Neural crest cell (in vitro differentiated cells): ENCODE results near the gene TNNI2. TPM values are rescaled to one million over a fixed set of nuclear protein-coding genes. Genes with fewer than 3 reads are reported as not detected.

Experiments used
- DNase-seq: peaks from one replicate; pipeline ENCODE4 v3.0.0; 2021; ENCODE audit warnings: low read depth, mixed read lengths, low spot score
- H3K27ac Mint-ChIP-seq: one replicate; pipeline ENCODE4 v1.8.0; 2021; ENCODE audit warnings: mild to moderate bottlenecking, mixed read lengths; ENCODE audit not compliant: unreplicated experiment
- H3K27me3 Mint-ChIP-seq: 2 replicates; pipeline ENCODE4 v1.8.0; 2021; ENCODE audit warnings: low read depth, mild to moderate bottlenecking, mixed read lengths
- H3K36me3 Mint-ChIP-seq: 2 replicates; pipeline ENCODE4 v1.8.0; 2021; ENCODE audit warnings: low read depth, mild to moderate bottlenecking, mixed read lengths
- H3K4me1 Mint-ChIP-seq: 2 replicates; pipeline ENCODE4 v1.8.0; 2021; ENCODE audit warnings: mixed read lengths
- H3K4me3 Mint-ChIP-seq: one replicate; pipeline ENCODE4 v1.8.0; 2021; ENCODE audit warnings: mild to moderate bottlenecking, mixed read lengths
- H3K9me3 Mint-ChIP-seq: 2 replicates; pipeline ENCODE4 v1.8.0; 2021; ENCODE audit warnings: mixed read lengths
- CTCF ChIP-seq: fragments of 200-600 bp; sonication (generic); conservative IDR thresholded peaks from 2 replicates; pipeline ENCODE4 v1.5.0; 2021; ENCODE audit warnings: antibody characterized with exemption, mild to moderate bottlenecking
- total RNA-seq: library from RNA; stranded (reverse); gene quantifications from 2 replicates; pipeline ENCODE4 v1.2.1, GENCODE V29; 2021

Gene TNNI2
- total RNA-seq, 1 donor from 2014 or later: not detected

DNA sequence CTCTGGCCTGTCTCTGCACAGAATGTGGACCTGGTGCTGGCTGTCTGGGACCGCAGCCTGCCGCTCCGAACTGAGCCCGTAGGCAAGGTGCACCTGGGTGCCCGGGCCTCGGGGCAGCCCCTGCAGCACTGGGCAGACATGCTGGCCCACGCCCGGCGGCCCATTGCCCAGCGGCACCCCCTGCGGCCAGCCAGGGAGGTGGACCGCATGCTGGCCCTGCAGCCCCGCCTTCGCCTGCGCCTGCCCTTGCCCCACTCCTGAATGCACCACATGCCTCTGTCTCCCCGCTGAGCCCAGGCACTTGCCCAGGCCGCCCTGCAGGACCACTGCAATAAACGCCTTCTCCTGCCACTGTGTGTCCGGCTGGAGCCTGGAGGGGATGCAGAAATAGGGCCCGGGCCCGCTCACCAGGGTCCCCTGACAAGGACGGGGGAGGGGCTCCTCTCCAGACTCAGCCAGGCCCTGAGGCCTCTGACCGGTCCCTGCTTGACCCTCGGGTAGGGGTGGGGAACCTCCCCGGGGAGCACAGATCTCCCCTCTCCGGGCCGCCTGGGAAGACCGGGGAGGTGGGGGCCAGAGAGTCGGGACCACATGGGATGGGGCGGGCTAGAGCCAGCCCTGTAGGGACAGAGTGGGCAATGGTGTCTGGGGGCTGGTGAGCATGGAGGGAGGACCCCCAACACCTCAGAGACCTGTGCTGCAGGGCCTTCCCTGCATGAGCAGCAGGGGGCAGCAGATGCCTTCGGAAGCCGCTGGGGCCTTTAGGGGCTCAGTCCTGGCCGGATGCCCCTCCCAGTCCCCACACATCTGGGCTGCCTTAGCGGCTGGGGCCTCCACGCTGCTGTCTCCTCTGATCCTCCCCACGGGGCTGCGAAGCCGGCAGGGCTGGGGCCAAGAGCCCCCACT lies 1.4 kb upstream of the TNNI2 start:
- H3K4me3 Mint-ChIP-seq: no peak overlapping the region
- no peak overlapping the region for H3K27ac Mint-ChIP-seq
- H3K9me3 Mint-ChIP-seq: no peaks in the 10 kb centered on the region
- H3K36me3 Mint-ChIP-seq: no peaks in the 10 kb centered on the region
- H3K4me1 Mint-ChIP-seq: no peaks in the 10 kb centered on the region
- TF ChIP-seq CTCF: peak; percentile 89
- DNase-seq: peak; percentile 83
- H3K27me3 Mint-ChIP-seq: no peaks in the 10 kb centered on the region

- no peak for DNase-seq
- no peaks in the 10 kb centered on the region for H3K9me3 Mint-ChIP-seq
- H3K27me3 Mint-ChIP-seq: no peaks in the 10 kb centered on the region
- no peaks in the 10 kb centered on the region for H3K36me3 Mint-ChIP-seq
- no peaks in the 10 kb centered on the region for H3K4me1 Mint-ChIP-seq
- no peak overlapping the region for H3K27ac Mint-ChIP-seq
- TF ChIP-seq CTCF: no peak
- no peak overlapping the region for H3K4me3 Mint-ChIP-seq
Measured at GRCh38 chr11:1838077-1838425, 730 bp upstream of the TNNI2 start.

- Mint-ChIP-seq H3K27me3 (no peaks in the 10 kb centered on the region), H3K36me3 (no peaks in the 10 kb centered on the region), H3K27ac (no peak overlapping the region), H3K9me3 (no peaks in the 10 kb centered on the region), H3K4me1 (no peaks in the 10 kb centered on the region), H3K4me3 (no peak overlapping the region)
- no peak for DNase-seq
- TF ChIP-seq CTCF: no peak
Measured at GRCh38 chr11:1839204-1839923, 583 bp downstream of the TNNI2 start.

DNA sequence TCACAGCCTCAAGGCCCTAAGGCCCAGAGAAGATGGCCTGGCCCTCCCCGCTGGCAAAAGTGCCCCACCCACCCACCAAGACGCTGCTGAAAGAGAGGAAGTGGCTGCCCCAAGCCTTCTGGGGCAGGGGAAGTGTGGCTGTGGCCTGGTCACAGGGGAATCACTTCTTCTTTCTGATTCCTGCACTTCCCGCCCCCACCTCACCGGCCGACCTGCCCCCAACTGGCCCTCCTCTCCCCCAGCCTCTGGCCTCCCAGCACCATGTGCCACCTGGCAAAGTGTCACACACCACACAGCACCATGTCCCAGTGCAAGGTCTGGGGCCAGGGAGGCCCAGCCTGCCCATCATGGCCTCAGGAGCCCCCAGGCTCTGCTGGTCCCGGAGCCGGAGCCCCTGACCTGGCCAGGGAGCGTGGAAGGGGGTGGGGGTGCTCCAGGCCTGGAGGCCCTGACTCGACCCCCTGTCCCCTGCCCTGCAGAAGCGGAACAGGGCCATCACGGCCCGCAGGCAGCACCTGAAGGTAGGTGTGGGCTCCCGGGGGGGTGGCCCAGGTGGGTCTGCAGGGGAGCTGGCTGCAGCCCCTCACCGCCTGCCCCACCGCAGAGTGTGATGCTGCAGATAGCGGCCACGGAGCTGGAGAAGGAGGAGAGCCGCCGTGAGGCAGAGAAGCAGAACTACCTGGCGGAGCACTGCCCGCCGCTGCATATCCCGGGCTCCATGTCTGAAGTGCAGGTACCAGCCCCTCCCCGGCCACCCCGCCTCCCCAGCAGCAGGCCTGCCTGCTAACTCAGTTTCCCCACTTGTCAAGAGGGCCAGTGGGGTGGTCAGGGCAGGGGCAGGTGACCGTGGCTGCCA lies 1.4 kb downstream of the TNNI2 start:
- DNase-seq: no peak
- Mint-ChIP-seq H3K27me3 (no peaks in the 10 kb centered on the region), H3K9me3 (no peaks in the 10 kb centered on the region), H3K27ac (no peak overlapping the region), H3K4me3 (no peak overlapping the region), H3K4me1 (peaks cover 7% of the 10 kb centered on the region), H3K36me3 (no peaks in the 10 kb centered on the region)
- no peak for TF ChIP-seq CTCF

DNA sequence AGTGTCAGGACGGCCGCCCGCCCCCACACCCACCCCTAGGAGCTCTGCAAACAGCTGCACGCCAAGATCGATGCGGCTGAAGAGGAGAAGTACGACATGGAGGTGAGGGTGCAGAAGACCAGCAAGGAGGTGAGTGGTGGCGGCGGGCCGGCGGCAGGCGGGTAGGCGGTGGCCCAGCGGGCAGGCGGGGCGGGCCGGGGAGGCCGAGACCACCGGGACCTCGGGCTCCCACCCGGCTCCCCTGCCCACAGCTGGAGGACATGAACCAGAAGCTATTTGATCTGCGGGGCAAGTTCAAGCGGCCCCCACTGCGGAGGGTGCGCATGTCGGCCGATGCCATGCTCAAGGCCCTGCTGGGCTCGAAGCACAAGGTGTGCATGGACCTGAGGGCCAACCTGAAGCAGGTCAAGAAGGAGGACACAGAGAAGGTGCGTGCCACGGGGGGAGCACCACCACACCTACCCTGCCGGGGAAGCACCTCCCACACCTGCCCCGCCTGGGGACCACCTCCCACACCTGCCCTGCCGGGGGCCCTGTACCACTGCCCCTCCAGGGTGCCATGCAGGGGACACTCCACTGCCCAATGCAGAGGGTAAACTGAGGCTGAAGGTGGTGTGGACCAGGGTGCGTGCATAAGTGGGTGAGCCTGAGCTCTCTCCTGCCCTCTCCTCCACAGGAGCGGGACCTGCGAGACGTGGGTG lies 2.1 kb downstream of the TNNI2 start:
- TF ChIP-seq CTCF: no peak
- Mint-ChIP-seq H3K4me3 (no peak overlapping the region), H3K9me3 (no peaks in the 10 kb centered on the region), H3K27ac (no peak overlapping the region), H3K4me1 (peaks cover 9% of the 10 kb centered on the region), H3K36me3 (no peaks in the 10 kb centered on the region), H3K27me3 (no peaks in the 10 kb centered on the region)
- DNase-seq: no peak
